HG03025 (cell line): ENCODE results near the gene ANKRD36C.
"Not testable (repeated sequence)": the region's sequence is repeated elsewhere in the genome, so short reads cannot be mapped to it uniquely, and the experiment has no call there.

ENCODE experiments used
- ATAC-seq: cut with Tn5 transposase; IDR thresholded peaks from one replicate; pipeline ENCODE4 v1.9.1; 2021; ENCODE audit warnings: mild to moderate bottlenecking, moderate library complexity; ENCODE audit not compliant: unreplicated experiment, low FRiP score

The ANKRD36C gene

DNA sequence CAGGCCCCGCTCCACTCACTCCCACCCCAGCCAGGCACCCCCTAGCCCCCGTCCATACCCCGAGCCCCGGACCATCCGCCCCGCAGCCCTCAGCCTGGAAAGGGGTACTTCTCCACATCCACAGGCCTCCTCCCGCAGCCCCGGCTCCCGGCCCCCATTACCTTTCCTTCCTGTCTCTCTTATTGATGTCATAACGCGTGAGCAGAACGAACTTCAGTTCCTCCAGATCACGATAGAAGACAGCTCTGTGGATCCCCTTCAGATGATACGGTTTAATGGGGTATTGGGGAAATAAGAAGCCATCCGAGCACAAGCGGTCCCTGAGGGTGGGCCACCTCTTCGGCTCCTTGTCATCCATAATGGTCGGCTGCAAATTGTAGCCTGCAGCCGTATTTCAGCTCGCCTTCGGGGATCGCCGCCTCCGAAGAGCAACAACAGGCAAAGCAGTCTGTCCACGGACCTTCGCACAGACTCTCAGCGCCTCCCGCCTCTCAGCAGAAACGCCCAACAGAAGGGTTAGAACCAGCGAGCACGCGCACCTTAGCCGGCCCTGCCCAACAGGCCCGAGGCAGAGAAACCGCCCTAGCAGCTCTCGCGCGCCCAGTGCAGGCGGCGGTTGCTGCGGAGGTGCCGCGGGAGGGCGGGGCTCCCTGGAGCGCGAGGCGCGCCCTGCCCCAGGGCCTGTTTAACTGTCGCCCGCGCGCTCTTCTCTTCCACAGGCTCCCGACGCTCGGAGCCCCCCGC is at the start of gene ANKRD36C:
ANKRD36C (minus strand) TSS at position 474 of the 744 bp plus-strand sequence; CDS start at position 358, 116 bp downstream.
- ATAC-seq, result peak; percentile 86

DNA sequence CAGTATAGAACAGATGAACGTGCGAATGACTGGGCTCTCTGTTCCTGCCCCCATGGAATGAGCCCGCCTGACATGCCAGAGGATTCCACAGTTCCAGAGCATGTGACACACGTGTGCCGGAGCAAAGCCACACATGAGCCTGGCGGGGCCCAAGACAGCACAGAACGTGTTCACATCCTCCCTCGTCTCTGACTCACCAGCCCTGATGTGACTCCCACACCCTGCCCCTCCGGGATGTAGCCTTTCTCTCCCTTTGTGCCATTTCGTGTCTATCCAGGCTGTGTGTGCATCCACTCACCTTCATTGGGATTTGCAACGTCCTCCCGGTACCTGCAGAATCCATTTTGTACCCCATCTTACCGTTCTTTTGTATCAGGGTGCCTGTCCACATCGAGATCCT is 43.9 kb upstream of the ANKRD36C start:
- not testable (repeated sequence) for ATAC-seq

DNA sequence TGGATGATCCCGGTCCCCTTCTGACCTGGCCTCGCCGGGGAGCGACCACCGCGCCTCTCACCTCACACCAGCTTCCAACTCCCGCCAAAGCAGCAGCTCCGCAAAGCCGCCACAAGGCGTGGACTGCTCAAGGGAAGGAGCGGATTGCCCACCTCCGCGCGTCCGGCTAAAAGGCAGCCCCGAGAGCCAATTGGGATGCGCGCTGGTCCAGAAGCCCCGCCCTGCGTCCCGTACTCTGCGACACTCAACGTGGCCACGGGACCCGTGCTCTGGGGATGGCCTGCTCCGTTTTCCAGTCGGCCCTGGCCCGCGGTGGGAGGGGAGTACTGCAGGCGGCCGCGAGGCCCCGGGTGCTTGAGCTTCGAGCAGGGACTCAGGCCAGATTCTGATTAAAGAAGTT is 43.2 kb upstream of the ANKRD36C start, which contains the start of gene GPAT2:
GPAT2 (minus strand) TSS at position 125 of the 400 bp plus-strand sequence. CDS start 2,557 bp downstream, outside the sequence.
- not testable (repeated sequence) for ATAC-seq

DNA sequence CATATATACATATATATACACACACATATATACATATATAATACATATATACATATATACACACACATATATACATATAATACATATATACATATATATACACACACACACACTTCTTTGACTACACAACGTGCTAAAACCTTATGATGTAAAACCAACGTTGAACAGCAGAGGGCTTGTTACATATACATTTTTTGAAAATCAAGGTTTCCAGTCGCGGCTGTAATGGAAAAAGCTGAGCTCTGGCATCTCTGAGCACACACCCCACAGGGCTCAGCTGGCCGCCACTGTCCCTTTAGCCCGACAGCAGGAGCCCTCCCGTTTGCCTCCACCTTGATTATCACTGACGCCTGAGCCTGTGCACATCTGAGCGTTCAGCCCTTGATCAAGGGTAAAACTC is 42.4 kb upstream of the ANKRD36C start:
- ATAC-seq, result not testable (repeated sequence)

GRCh38 chr2:96027725-96028325 is 36.2 kb upstream of the ANKRD36C start:
- ATAC-seq, result not testable (repeated sequence)

DNA sequence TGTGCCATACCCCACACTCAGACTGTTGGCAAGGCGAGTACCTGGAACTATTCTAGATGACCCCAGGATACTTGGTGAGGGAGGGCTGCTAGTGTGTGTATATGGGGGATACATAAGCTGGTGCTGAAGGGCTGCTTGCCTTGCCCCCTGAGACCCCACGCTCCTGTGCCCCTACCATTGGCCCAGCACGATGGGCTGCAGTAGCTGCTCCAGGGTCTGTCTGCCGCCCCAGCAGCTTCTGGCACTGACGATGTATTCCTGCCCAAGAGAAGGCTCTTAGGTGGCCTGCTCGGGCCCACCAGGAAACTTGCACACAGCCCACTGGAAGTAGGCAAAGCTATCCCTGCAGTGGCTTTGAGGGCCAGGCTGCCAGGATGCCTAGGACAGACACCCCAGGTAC is 34.1 kb upstream of the ANKRD36C start:
- ATAC-seq, result not testable (repeated sequence)

- ATAC-seq, result no peak
Observed at GRCh38 chr2:96025194-96025492, 33.5 kb upstream of the ANKRD36C start.

GRCh38 chr2:96024336-96025193 is 32.9 kb upstream of the ANKRD36C start:
- no peak for ATAC-seq

DNA sequence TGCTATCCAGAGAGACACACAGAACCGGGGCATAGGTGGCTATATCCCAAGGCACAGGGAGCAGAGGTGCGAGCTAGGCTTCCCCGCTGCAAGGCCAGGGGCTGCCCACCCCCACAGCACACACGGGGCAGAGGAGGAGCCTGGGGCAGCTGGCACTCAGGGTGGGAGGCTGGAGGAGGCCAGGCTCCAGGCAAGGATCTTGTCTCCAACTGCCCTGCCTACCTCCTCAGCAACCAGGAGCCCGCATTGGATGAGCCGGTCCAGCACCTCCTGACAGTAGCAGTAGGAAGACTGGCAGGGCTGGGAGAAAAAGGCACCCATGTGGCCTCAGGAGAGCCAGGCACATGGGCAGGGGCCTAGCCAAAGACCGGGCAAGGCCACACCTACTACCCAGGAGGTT is 32.1 kb upstream of the ANKRD36C start:
- ATAC-seq, result not testable (repeated sequence)

DNA sequence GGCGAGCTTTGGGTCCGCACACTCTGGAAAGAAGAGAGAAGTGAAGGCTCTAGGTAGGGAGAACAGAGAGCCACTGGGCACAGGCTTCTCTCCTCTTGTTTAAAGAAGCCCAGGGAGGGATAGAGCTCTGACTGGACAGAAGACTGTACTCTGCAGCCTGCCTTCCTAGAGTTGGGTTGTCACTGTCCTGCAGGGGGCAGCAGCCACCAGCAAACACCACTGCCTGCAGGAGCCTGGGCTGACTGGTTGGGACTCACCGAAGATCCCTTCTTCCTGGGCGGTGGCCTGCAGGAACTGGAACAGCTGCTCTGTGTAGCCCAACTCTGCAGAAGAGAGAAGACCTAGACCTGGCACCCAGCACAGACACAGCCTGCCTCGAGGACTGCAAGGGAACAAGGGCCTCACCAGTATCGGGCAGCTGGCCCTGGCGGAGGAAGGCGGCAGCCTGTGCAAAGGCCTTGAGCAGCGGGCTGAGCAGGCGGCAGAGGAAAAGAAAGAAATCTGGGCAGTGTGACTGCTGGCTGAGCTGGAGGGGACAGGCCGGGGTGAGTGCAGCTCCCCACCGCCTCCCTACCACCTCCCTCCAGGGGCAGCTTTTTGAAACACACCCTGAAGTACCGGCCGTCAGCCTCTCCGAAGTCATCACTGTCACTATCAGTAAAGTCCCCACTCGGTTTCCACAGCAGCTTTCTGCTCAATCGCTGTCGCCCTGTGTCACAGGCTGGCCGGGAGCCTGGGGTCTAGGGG is 31.2 kb upstream of the ANKRD36C start:
- ATAC-seq, result peak; percentile 56

- ATAC-seq, result not testable (repeated sequence)
Observed at GRCh38 chr2:96022126-96022525, 30.5 kb upstream of the ANKRD36C start.

GRCh38 chr2:96021142-96021541 is 29.5 kb upstream of the ANKRD36C start:
- not testable (repeated sequence) for ATAC-seq

- ATAC-seq, result not testable (repeated sequence)
Observed at GRCh38 chr2:96019909-96020590, 28.4 kb upstream of the ANKRD36C start.

DNA sequence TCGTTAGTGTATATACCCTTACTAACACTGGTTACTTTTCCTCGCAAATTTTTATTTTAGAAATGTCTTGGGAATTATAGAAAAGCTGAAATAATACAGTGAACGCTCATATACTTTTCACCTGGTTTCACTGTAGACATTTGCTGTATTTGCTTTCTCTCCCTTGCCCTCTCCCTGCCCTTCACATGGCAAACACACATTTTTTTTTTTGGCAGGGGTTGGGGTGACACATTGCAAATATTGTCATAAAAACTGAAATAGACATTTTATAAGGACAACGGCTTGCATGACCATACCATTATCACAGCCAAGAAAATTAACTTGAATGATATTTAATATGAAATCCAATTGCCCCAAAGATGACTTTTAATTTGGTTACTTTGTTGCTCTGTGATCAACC is 24.7 kb upstream of the ANKRD36C start:
- not testable (repeated sequence) for ATAC-seq

DNA sequence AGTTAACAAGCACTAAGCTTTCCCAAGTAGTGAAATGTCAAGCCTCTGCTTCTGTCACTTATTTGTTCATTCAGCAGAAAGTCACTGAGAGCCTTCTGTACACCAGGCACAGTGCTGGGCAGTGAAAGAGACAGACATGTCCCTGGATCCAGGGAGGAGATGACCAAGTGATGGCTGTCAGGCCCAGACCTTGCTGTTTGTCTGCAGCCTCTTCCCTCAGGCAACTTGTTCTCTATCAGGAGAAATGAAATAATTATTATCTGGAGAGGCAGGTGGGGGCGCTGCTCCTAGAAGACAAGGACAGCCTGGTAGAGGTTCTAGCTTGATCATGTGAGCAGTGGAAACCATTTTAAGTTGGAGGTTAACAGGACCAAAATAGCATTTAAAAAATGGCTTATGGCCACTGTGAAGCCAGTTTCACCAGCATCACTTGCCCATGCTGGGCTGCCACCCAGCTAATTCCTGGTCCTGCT is 21.2 kb upstream of the ANKRD36C start:
- not testable (repeated sequence) for ATAC-seq

- not testable (repeated sequence) for ATAC-seq
Observed at GRCh38 chr2:96012086-96012791, 20.6 kb upstream of the ANKRD36C start.

GRCh38 chr2:96011129-96011455 is 19.5 kb upstream of the ANKRD36C start:
- not testable (repeated sequence) for ATAC-seq

GRCh38 chr2:96010320-96011128 is 18.9 kb upstream of the ANKRD36C start:
- ATAC-seq, result peak; percentile 93
